HG03045 (cell line): Measurements from ENCODE around the gene RFFL.

ENCODE experiments used
- ATAC-seq: cut with Tn5 transposase; IDR thresholded peaks from one replicate; pipeline ENCODE4 v1.9.1; 2021; ENCODE audit warnings: mild to moderate bottlenecking, moderate library complexity; ENCODE audit not compliant: unreplicated experiment

Gene RFFL

DNA sequence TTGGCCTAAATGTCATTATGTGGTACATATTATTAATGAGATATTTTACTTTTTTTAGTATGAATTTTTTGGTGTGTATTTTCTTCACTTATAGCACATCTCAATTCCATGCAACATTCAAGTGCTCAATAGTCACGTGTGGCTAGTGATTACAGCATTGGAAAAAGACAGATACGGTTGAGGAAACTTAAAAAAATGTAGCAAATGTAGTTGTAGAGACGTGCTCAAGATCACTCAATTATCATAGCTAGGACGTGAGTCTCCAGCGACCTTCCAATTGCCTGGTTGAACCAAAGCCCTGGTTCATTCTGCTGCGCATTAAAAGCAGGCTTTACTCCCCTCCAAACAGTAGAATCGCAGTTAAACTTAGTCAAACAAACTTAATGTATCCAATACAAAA lies 84.4 kb downstream of the RFFL start:
- no peak for ATAC-seq

DNA sequence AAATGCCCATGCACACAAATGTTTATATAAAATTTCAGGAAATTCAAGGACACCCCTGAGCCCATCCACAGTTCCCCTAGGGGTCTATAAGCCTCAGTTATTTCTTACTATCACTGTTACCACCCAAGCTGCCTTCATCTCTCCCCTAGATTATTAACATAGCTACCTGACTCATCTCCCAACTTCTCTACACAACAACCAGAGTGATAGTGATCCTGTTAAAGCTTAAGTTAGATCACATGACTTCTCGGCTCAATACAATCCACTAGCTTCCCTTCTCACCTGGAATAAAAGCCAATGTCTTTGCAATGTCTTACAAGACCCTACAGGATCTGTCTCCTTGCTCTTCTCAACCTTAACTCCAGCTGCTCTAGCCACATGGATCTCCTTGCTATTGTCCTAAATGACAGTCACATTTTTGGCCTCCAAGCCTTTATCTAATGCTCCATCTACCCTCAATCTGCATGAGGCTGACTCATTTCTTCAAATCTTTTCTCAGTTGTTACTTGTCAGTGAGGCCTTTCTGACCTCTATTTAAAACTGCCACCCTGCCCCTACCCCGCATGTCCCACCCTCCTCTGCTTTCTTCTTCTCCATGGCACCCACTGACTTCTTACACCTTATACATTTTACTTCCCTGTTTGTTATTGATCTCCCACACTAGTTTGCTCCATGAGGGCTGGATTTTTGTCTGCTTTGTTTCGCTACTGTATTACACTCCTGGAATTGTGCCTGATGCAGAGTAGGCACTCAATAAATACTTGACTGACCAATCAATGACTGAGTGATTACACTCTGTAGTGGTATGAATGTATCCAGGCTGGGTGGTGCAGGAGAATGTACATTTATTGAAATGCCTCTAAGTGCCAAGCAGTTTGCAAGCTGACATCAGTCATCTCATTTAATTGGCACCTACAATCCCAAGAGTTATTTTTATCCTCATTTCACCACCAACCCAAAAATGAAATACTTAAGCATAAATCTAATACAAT lies 88.4 kb downstream of the RFFL start:
- ATAC-seq = no peak

DNA sequence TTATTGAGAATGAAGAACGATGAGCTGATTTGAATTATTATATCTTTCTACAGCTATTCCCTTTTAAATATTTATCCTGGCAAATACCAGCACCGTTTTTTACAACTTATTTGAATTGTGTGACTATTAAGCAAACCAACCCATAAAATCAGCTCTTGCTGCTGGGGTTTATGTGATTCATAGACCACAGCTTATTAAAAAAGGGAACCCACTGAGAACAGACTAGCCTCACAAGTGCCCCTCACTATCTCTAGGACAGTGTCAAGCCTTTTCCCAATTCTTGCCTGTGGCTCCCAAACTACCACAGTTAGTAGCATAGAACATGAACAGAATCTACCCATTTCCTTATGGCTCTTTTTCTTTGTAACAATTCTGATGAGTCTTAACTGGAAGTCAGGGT lies 89.3 kb downstream of the RFFL start:
- ATAC-seq = no peak

DNA sequence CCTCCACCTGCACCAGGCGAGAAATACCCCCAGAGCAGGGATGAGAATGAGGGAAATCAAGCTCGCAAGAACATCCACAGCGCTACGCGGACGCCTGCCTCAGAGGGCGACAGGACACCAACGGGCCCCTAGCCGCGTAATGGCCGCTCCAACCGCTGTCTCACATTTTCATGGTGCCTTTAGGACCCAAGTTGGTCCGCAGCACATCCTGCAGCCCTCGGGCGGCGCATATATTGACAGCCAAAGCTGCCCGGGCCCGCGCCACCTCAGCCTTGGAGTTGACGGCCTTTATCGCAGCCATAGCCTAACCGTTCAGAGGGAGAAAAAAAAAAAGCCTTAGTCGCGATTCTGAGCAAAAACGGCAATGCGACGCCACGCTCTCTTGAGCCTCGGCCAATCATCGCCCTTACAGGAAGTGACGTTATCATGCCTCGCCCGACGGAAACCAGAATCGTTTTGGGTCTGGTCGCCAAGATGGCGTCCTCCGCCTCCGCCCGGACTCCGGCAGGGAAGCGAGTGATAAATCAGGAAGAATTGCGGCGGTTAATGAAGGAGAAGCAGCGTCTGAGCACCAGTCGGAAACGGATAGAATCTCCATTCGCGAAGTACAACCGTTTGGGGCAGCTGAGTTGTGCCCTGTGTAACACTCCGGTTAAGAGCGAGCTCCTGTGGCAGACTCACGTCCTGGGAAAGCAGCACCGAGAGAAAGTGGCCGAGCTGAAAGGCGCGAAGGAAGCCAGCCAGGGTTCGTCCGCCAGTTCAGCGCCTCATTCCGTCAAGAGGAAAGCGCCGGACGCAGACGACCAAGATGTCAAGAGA lies 102.2 kb downstream of the RFFL start, which contains the start of the genes CCT6B and ZNF830:
TSS of gene CCT6B (minus strand) at position 368 of the 819 bp plus-strand sequence. CDS start at position 301, 67 bp downstream.
TSS of gene ZNF830 (plus strand) at position 448 of the 819 bp plus-strand sequence. CDS start at position 475, 27 bp downstream.
- ATAC-seq = peak; percentile 87

DNA sequence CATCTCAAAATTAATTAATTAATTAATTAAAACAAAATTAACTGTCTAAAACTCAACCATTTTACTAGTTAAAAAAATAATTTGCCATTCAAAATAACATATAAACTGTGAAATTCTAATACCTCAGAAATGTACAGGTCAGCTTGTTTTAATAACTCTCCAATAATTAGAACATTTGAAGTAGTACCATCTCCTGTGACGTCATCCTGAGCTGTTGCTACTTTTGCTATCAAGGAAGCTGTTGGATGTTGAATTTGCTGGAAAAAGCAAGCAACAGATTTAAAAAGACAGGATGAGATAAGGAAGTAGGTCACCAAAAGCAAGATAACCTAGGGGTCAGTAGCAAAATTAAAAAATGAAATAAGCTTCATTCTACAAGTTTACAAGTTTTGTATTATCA lies 105.1 kb downstream of the RFFL start:
- no peak for ATAC-seq
